GM23338 (cell line): ENCODE results near the gene CGNL1. TPM values are rescaled to one million over a fixed set of nuclear protein-coding genes. Genes with fewer than 3 reads are reported as not detected.

Experiments
- ATAC-seq: fragments of 200-7000 bp; cut with Tn5 transposase; 3 replicates; pipeline ENCODE4 v1.9.1; 2020
- DNase-seq: peaks from one replicate; pipeline ENCODE4 v3.0.0-alpha.2; 2015; ENCODE audit warnings: low spot score
- H2AFZ ChIP-seq: fragments of 200-600 bp; sonication (generic); 2 replicates; pipeline ENCODE4 v1.8.0; 2016; ENCODE audit warnings: antibody characterized with exemption, mild to moderate bottlenecking, moderate library complexity
- H3F3A ChIP-seq: fragments of 200-600 bp; sonication (generic); replicated peaks from 2 replicates; pipeline ENCODE4 v1.8.0; 2017; ENCODE audit warnings: antibody characterized with exemption, mixed run types, low read depth
- H3K27ac ChIP-seq: fragments of 200-600 bp; sonication (generic); 2 replicates; pipeline ENCODE4 v1.6.1; 2016; ENCODE audit warnings: low read depth
- H3K27me3 ChIP-seq: fragments of 200-600 bp; sonication (generic); 2 replicates; pipeline ENCODE4 v1.8.0; 2016; ENCODE audit warnings: mild to moderate bottlenecking, mixed run types, moderate library complexity; ENCODE audit not compliant: insufficient read depth
- H3K36me3 ChIP-seq: fragments of 200-600 bp; sonication (generic); 2 replicates; pipeline ENCODE4 v1.8.0; 2016; ENCODE audit warnings: mild to moderate bottlenecking; ENCODE audit not compliant: insufficient read depth
- H3K4me1 ChIP-seq: fragments of 200-600 bp; sonication (generic); 2 replicates; pipeline ENCODE4 v1.8.0; 2016; ENCODE audit warnings: mild to moderate bottlenecking, moderate library complexity; ENCODE audit not compliant: insufficient read depth
- H3K4me2 ChIP-seq: fragments of 200-600 bp; sonication (generic); 2 replicates; pipeline ENCODE4 v1.7.1; 2017; ENCODE audit warnings: mixed run types
- H3K4me3 ChIP-seq: fragments of 200-600 bp; sonication (generic); 2 replicates; pipeline ENCODE4 v1.6.1; 2016; ENCODE audit warnings: mixed run types
- H3K79me2 ChIP-seq: fragments of 200-600 bp; sonication (generic); replicated peaks from 2 replicates; pipeline ENCODE4 v1.8.0; 2017; ENCODE audit warnings: mild to moderate bottlenecking; ENCODE audit not compliant: insufficient read depth
- H3K9me2 ChIP-seq: fragments of 200-600 bp; sonication (generic); 2 replicates; pipeline ENCODE4 v1.8.0; 2017; ENCODE audit not compliant: insufficient read depth
- H4K20me1 ChIP-seq: fragments of 200-600 bp; sonication (generic); replicated peaks from 2 replicates; pipeline ENCODE4 v1.8.0; 2017; ENCODE audit warnings: mild to moderate bottlenecking; ENCODE audit not compliant: insufficient read depth
- H3K27ac Mint-ChIP-seq: 2 replicates; pipeline ENCODE4 v1.8.0; 2020; ENCODE audit warnings: inconsistent platforms, mild to moderate bottlenecking, moderate library complexity, mixed read lengths
- H3K27me3 Mint-ChIP-seq: 3 replicates; pipeline ENCODE4 v1.8.0; 2022; ENCODE audit warnings: low read depth, mild to moderate bottlenecking, moderate library complexity, mixed read lengths, inconsistent platforms; ENCODE audit not compliant: insufficient read depth, poor library complexity
- H3K36me3 Mint-ChIP-seq: 3 replicates; pipeline ENCODE4 v1.8.0; 2021; ENCODE audit warnings: low read depth, mild to moderate bottlenecking, inconsistent platforms, moderate library complexity, mixed read lengths
- H3K4me1 Mint-ChIP-seq: 3 replicates; pipeline ENCODE4 v1.8.0; 2020; ENCODE audit warnings: mild to moderate bottlenecking, inconsistent platforms, mixed read lengths
- H3K4me3 Mint-ChIP-seq: 3 replicates; pipeline ENCODE4 v1.8.0; 2021; ENCODE audit warnings: moderate library complexity, mild to moderate bottlenecking, inconsistent platforms, mixed read lengths
- H3K9me3 Mint-ChIP-seq: 3 replicates; pipeline ENCODE4 v1.8.0; 2020; ENCODE audit warnings: moderate library complexity, mild to moderate bottlenecking, inconsistent platforms, mixed read lengths
- CREB1 ChIP-seq: fragments of 250-450 bp; sonication (Bioruptor Pico); IDR thresholded peaks from 2 replicates; pipeline ENCODE4 v1.5.0; 2020; ENCODE audit warnings: low read depth, mild to moderate bottlenecking, moderate library complexity
- EZH2 ChIP-seq: fragments of 200-600 bp; sonication (generic); IDR thresholded peaks from one replicate; pipeline ENCODE4 v1.8.0; 2017; ENCODE audit warnings: antibody characterized with exemption, mild to moderate bottlenecking, low read depth; ENCODE audit not compliant: unreplicated experiment
- EZH2phosphoT487 ChIP-seq: fragments of 200-600 bp; sonication (generic); IDR thresholded peaks from one replicate; pipeline ENCODE4 v1.8.1; 2018; ENCODE audit warnings: antibody characterized with exemption; ENCODE audit not compliant: unreplicated experiment
- NANOG ChIP-seq: IDR thresholded peaks from 2 replicates; pipeline ENCODE4 v1.6.1; 2016; ENCODE audit warnings: antibody characterized with exemption, borderline replicate concordance
- POLR2AphosphoS5 ChIP-seq: IDR thresholded peaks from 2 replicates; pipeline ENCODE4 v1.6.1; 2016; ENCODE audit warnings: antibody characterized with exemption, low read depth
- REST ChIP-seq: IDR thresholded peaks from one replicate; pipeline ENCODE4 v1.6.1; 2018; ENCODE audit warnings: antibody characterized with exemption; ENCODE audit not compliant: unreplicated experiment
- STAT1 ChIP-seq: IDR thresholded peaks from one replicate; pipeline ENCODE4 v1.6.1; 2016; ENCODE audit warnings: antibody characterized with exemption; ENCODE audit not compliant: unreplicated experiment
- ZNF114 ChIP-seq: fragments of 250-450 bp; sonication (Bioruptor Pico); IDR thresholded peaks from 2 replicates; pipeline ENCODE4 v1.5.0; 2020; ENCODE audit warnings: mild to moderate bottlenecking, moderate library complexity
- ZNF331 ChIP-seq: fragments of 250-450 bp; sonication (Bioruptor Pico); IDR thresholded peaks from 2 replicates; pipeline ENCODE4 v1.5.0; 2020; ENCODE audit warnings: low read depth, mild to moderate bottlenecking, moderate library complexity
- polyA plus RNA-seq: library from polyadenylated mRNA; unstranded; fragments of >200 nt; fragmentation: Nextera tagmentation; extraction: Ambion mirVana; gene quantifications from 2 replicates; pipeline ENCODE4 v1.2.1, GENCODE V29; 2016
- total RNA-seq: library from RNA; depleted of rRNA; stranded (reverse); fragments of >200 nt; shearing (Covaris generic); gene quantifications from 2 replicates; pipeline ENCODE4 v1.2.3, GENCODE V29; 2014
- TF ChIP-seq, protein P1 (sequence below): IDR thresholded peaks from 2 replicates; pipeline ENCODE4 v1.6.1; 2016; ENCODE audit warnings: antibody characterized with exemption
- TF ChIP-seq, protein P2 (sequence below), 2 experiments: fragments of 200-600 bp in 1 of 2; sonication (generic) in 1 of 2; conservative IDR thresholded peaks; 2 replicates each; pipeline versions ENCODE4 v1.5.1 to v1.6.1; 2016 to 2017; ENCODE audit warnings: antibody characterized with exemption in 2 of 2, low read depth in 2 of 2, mild to moderate bottlenecking in 2 of 2, moderate library complexity in 1 of 2

Gene CGNL1
- total and polyA plus RNA-seq, 2 experiments from 2014 or later = 20.0 to 57.8 TPM

DNA sequence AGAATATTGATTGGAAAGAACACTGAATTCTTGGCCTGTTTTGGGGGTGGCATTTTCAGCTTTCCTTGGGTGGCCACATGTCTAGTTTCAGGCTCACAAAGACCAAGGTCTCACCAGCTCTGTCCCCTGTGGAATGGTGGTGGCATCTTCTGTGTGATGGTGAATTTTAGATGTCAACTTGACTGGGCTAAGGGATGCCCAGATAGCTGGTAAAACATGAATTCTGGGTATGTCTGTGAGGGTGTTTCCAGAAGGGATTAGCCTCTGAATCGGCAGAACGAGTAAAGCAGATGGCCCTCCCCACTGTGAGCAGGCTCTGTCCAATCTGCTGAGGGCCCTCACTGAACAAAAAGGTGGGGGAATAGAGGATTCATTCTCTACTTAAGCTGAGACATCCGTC lies 181.0 kb downstream of the CGNL1 start (continued):
- TF ChIP-seq ZNF331 (CRISPR knock-in tag) (no peak), REST (no peak), CREB1 (CRISPR knock-in tag) (no peak), EZH2 (no peak), NANOG (no peak), STAT1 (no peak)

GRCh38 chr15:57557810-57558209 lies 181.5 kb downstream of the CGNL1 start:
- Mint-ChIP-seq H3K27me3 (peaks cover 4% of the 10 kb centered on the region), H3K36me3 (no peaks in the 10 kb centered on the region), H3K27ac (no peak overlapping the region), H3K4me1 (peaks cover 13% of the 10 kb centered on the region), H3K9me3 (no peaks in the 10 kb centered on the region; the same call in 2 of the 3 replicates), H3K4me3 (no peak overlapping the region)
- no peak overlapping the region for H2AFZ ChIP-seq
- no peak overlapping the region for H3K4me3 ChIP-seq
- DNase-seq = no peak
- H3K9me2 ChIP-seq = no peaks in the 10 kb centered on the region
- H3K27ac ChIP-seq = no peak overlapping the region
- no peaks in the 10 kb centered on the region for H3F3A ChIP-seq
- no peaks in the 10 kb centered on the region for H3K4me1 ChIP-seq
- TF ChIP-seq ZNF114 (CRISPR knock-in tag) = no peak
- no peak for TF ChIP-seq EZH2phosphoT487
- TF ChIP-seq, protein P1, sequence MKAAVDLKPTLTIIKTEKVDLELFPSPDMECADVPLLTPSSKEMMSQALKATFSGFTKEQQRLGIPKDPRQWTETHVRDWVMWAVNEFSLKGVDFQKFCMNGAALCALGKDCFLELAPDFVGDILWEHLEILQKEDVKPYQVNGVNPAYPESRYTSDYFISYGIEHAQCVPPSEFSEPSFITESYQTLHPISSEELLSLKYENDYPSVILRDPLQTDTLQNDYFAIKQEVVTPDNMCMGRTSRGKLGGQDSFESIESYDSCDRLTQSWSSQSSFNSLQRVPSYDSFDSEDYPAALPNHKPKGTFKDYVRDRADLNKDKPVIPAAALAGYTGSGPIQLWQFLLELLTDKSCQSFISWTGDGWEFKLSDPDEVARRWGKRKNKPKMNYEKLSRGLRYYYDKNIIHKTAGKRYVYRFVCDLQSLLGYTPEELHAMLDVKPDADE = no peak
- TF ChIP-seq CREB1 (CRISPR knock-in tag) = no peak
- TF ChIP-seq EZH2 = no peak
- no peak for TF ChIP-seq STAT1
- no peak for TF ChIP-seq REST
- TF ChIP-seq, protein P2, sequence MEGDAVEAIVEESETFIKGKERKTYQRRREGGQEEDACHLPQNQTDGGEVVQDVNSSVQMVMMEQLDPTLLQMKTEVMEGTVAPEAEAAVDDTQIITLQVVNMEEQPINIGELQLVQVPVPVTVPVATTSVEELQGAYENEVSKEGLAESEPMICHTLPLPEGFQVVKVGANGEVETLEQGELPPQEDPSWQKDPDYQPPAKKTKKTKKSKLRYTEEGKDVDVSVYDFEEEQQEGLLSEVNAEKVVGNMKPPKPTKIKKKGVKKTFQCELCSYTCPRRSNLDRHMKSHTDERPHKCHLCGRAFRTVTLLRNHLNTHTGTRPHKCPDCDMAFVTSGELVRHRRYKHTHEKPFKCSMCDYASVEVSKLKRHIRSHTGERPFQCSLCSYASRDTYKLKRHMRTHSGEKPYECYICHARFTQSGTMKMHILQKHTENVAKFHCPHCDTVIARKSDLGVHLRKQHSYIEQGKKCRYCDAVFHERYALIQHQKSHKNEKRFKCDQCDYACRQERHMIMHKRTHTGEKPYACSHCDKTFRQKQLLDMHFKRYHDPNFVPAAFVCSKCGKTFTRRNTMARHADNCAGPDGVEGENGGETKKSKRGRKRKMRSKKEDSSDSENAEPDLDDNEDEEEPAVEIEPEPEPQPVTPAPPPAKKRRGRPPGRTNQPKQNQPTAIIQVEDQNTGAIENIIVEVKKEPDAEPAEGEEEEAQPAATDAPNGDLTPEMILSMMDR (conservative IDR thresholded peaks at IDR 0.05; ENCODE audit: low read depth in 2 of 2) = no peak
- TF ChIP-seq NANOG = no peak
- no peak for TF ChIP-seq POLR2AphosphoS5
- H4K20me1 ChIP-seq = no peaks in the 10 kb centered on the region; the same call in 1 of the 2 replicates
- no peaks in the 10 kb centered on the region for H3K79me2 ChIP-seq
- no peaks in the 10 kb centered on the region for H3K27me3 ChIP-seq
- ATAC-seq = no peak
- no peaks in the 10 kb centered on the region for H3K36me3 ChIP-seq
- no peak overlapping the region for H3K4me2 ChIP-seq
